Mucosa of gallbladder (tissue), 1 donor: ENCODE measurements around the gene EEF2. TPM values are rescaled to one million over a fixed set of nuclear protein-coding genes. Genes with fewer than 3 reads are reported as not detected.
"Not testable (repeated sequence)": the region's sequence is repeated elsewhere in the genome, so short reads cannot be mapped to it uniquely, and the experiment has no call there.

Experiments
- DNase-seq: peaks from one replicate; pipeline ENCODE4 v3.0.0-alpha.2; 2020; ENCODE audit warnings: low spot score
- total RNA-seq: library from RNA; stranded (reverse); gene quantifications from one replicate; pipeline ENCODE4 v1.2.1, GENCODE V29; 2021
- donor health status: DM: no; HTN: no; CAD: no.

EEF2 gene
- total RNA-seq, 1 donor from 2014 or later, result 2,245 TPM

GRCh38 chr19:3969435-3970312, 15.6 kb downstream of the EEF2 start:
- no peak for DNase-seq

GRCh38 chr19:3968556-3969434, 16.5 kb downstream of the EEF2 start:
- DNase-seq, result peak; percentile 94

GRCh38 chr19:3967983-3968382, 17.3 kb downstream of the EEF2 start:
- not testable (repeated sequence) for DNase-seq

- DNase-seq, result peak; percentile 88
These were observed 18.9 kb downstream of the EEF2 start for GRCh38 chr19:3966051-3967017.

- DNase-seq, result no peak
These were observed 20.7 kb downstream of the EEF2 start for GRCh38 chr19:3964256-3965194.

- DNase-seq, result no peak
These were observed 21.6 kb downstream of the EEF2 start for GRCh38 chr19:3963458-3964255.

- no peak for DNase-seq
These were observed 24.3 kb downstream of the EEF2 start for GRCh38 chr19:3961007-3961406.

GRCh38 chr19:3959766-3960131, 25.5 kb downstream of the EEF2 start:
- DNase-seq, result no peak

- DNase-seq, result no peak
These were observed 26.2 kb downstream of the EEF2 start for GRCh38 chr19:3958836-3959765.

GRCh38 chr19:3955688-3956087, 29.6 kb downstream of the EEF2 start:
- no peak for DNase-seq

- not testable (repeated sequence) for DNase-seq
These were observed 30.0 kb downstream of the EEF2 start for GRCh38 chr19:3955276-3955675.

- DNase-seq, result no peak
These were observed 31.2 kb downstream of the EEF2 start for GRCh38 chr19:3954107-3954506.

- DNase-seq, result not testable (repeated sequence)
These were observed 32.4 kb downstream of the EEF2 start for GRCh38 chr19:3952755-3953276.

- no peak for DNase-seq
These were observed 34.1 kb downstream of the EEF2 start for GRCh38 chr19:3950871-3951861.

GRCh38 chr19:3949997-3950859, 35.0 kb downstream of the EEF2 start:
- DNase-seq, result no peak

- no peak for DNase-seq
These were observed 36.0 kb downstream of the EEF2 start for GRCh38 chr19:3949294-3949693.
